Measurements from ENCODE around the gene KCTD3.

KCTD3 gene

DNA sequence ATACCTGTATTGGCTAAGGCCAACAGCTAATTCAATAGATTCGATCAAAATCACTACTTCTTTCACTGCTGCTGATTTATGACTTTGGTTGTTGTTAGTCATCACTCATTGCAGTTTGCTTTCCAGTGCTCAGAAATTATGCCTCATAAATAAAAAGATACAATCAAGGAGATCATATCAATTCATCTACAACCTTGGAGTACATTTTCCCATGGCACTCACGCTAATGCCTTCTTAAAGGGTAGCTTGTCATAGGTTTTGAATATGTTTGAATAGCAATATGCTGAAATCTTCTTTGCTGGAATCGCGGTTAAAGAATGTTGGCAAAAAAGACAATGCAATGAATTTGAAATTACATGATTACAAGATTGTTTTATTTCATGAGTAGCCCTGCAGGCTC is 89.9 kb downstream of the KCTD3 start:
- no peak for DNase-seq (ENCODE audit: low read depth)

DNA sequence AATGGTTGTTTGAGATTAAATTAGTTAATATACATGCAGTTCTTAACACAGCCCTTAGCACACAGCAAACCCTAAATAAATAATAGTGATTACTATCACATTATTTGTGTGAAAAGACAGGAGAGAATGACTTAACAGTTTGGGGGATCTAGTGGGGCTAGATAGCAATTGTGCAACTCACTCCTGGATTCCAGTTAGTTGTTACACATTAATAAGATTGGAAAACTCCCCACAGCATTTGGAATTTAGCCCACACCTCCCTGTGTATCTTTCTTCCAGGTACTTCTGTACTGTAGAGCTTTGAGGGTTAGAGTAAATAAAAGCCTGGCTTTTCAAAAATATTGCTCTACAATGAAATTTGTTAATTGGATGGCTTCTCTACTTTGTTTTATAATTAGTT is 93.2 kb downstream of the KCTD3 start:
- DNase-seq (ENCODE audit: low read depth): no peak

DNA sequence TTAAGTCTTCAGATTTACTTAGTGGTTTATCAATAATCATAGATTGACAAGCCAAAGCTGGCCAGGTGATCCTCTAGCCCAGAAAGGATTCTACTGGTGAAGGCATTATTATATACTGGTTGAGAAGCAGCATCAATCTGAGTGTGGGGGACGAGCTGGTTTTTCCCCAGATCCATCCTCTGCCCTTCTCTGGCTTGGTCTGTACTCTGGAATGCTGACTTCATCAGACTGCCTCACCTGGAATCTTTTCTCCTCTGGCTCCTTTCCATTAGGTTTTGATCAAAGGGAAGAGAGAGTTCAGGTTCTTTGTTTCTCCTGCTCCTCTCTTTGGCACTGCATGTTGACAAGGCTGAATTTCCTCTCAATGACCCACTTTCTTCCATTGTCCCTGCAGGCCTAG is 93.9 kb downstream of the KCTD3 start:
- no peak for DNase-seq (ENCODE audit: low read depth)

DNA sequence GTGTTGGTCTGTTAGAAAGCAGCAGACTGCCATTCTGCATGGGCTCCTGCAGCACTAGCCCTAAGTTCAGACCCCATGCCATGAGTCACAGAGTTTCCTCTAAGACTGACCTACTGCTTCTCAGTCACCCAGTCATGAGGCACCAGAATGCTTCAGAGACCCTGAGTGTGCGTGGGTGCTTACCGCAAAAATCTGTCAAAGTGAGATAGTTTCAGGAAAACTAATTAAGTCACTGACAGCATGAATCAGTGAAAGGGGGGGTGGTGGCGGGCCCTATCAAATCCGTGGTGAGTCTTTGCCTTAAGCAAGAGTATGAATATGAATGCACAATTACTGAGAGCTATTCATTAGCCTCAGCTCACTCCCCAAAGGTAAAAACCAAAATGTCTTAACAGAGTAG is 98.1 kb downstream of the KCTD3 start:
- DNase-seq (ENCODE audit: low read depth): no peak

DNA sequence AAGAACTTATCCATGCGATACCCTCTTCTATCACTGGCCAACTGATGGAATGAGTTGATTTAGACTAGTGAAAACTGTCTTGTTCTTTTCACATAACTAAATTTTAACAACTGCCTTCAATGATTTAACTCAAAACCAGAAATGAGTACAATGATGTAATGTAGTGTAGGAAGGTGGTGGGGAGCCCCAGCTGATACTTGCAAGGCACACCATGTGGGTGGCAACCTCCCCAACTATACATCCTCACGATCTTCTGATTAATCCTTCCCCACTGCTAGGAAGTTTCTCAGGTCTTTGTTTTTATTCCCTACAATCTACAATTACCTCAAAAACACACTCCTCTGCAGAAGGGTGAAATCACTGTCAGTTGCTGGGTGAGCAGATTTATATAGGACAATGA is 100.7 kb downstream of the KCTD3 start:
- no peak for DNase-seq (ENCODE audit: low read depth)

DNA sequence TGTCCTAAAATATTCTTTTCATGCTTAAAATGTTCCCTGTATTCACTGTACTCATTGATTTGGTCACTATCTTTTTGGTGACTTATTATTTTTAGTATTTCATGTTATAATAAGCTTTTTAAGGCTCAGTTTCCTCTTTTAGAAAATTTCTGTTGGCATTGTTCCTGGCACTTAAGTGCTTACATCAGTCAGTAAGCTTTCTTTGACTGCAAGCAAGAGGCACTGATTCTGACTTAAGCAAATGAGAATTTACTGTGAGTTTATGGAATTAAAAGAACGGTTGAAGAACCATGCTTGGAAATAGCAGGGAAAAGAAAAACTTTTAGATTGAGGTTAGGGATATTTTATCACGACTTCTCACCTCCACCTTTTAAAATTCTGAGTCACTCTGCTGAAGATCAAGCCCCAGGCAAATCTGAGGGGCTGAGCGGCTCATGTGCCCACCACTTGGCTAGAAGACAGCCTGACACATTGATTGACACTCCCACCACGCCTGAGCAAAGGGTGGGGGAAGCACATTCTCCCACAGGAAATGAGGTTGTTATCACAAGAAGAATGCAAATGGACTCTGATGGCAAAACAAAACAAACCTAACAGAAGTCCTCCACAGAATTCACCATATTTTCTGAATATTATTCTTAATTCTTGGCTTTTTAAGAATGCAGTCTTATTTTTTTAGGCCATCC is 102.8 kb downstream of the KCTD3 start:
- no peak for DNase-seq (ENCODE audit: low read depth)

Data from activated T-helper 1 cell treated with Interleukin-2 at 50 U/mL for 16 hours (primary cell).